NK-92 (cell line): ENCODE data around the gene MCTP2.

Experiments used
- DNase-seq: peaks from one replicate; lab custom pipeline; 2025; ENCODE audit not compliant: unreplicated experiment; lab: John Stamatoyannopoulos, UW

MCTP2 gene

GRCh38 chr15:94230883-94231722, at the start of gene MCTP2:
TSS of gene MCTP2 (plus strand) at chr15:94231561. CDS start at chr15:94298266, 66,705 bp downstream.
- peak; percentile 50 for DNase-seq

GRCh38 chr15:94182883-94183282, 48.5 kb upstream of the MCTP2 start:
- no peak for DNase-seq

GRCh38 chr15:94185547-94186236, 45.7 kb upstream of the MCTP2 start:
- DNase-seq, result no peak

- no peak for DNase-seq
Measured at GRCh38 chr15:94186770-94187331, 44.5 kb upstream of the MCTP2 start.

GRCh38 chr15:94193906-94194305, 37.5 kb upstream of the MCTP2 start:
- DNase-seq, result no peak

- DNase-seq, result no peak
Measured at GRCh38 chr15:94196531-94196930, 34.8 kb upstream of the MCTP2 start.

GRCh38 chr15:94198633-94199032, 32.7 kb upstream of the MCTP2 start:
- DNase-seq, result no peak

GRCh38 chr15:94199725-94200124, 31.6 kb upstream of the MCTP2 start:
- no peak for DNase-seq

- DNase-seq, result no peak
Measured at GRCh38 chr15:94203306-94203705, 28.1 kb upstream of the MCTP2 start.

GRCh38 chr15:94205366-94205765, 26.0 kb upstream of the MCTP2 start:
- DNase-seq, result no peak

GRCh38 chr15:94206463-94207167, 24.7 kb upstream of the MCTP2 start:
- DNase-seq, result no peak

GRCh38 chr15:94212291-94212690, 19.1 kb upstream of the MCTP2 start:
- DNase-seq, result no peak

GRCh38 chr15:94225616-94226015, 5.7 kb upstream of the MCTP2 start:
- no peak for DNase-seq

GRCh38 chr15:94228611-94229010, 2.8 kb upstream of the MCTP2 start:
- no peak for DNase-seq

- DNase-seq, result no peak
Measured at GRCh38 chr15:94229591-94230369, 1.6 kb upstream of the MCTP2 start.

GRCh38 chr15:94230431-94230882, 904 bp upstream of the MCTP2 start:
- DNase-seq, result no peak

- no peak for DNase-seq
Measured at GRCh38 chr15:94231723-94232468, 535 bp downstream of the MCTP2 start.

GRCh38 chr15:94233441-94233840, 2.1 kb downstream of the MCTP2 start:
- DNase-seq, result no peak

- DNase-seq, result no peak
Measured at GRCh38 chr15:94234300-94234699, 2.9 kb downstream of the MCTP2 start.

- DNase-seq, result no peak
Measured at GRCh38 chr15:94235041-94235440, 3.7 kb downstream of the MCTP2 start.
